Heart right ventricle (tissue), 16 donors: Measurements from ENCODE around the gene PRRG3. TPM values are rescaled to one million over a fixed set of nuclear protein-coding genes. Genes with fewer than 3 reads are reported as not detected.
A peak's percentile ranks its signal among the peaks of the same experiment; 100 is the strongest.

Experiments
- ATAC-seq, 8 donors: fragments of 200-7000 bp; cut with Tn5 transposase; one replicate each; pipeline ENCODE4 v1.9.1; 2020; ENCODE audit warnings: mild to moderate bottlenecking in 8 of 8, moderate library complexity in 8 of 8, moderate number of reproducible peaks in 1 of 8
- DNase-seq, 2 donors: peaks; one replicate each; pipeline ENCODE4 v3.0.0-alpha.2; 2020
- H3K27ac ChIP-seq, 10 donors: fragments of 200-600 bp; sonication (generic) in 2 of 10; one replicate each; pipeline versions ENCODE4 v1.5.0 to v1.8.0; 2020 to 2022; ENCODE audit warnings: mild to moderate bottlenecking in 3 of 10
- H3K27me3 ChIP-seq, 7 donors: fragments of 200-600 bp; one replicate each; pipeline ENCODE4 v1.8.0; 2021 to 2022; ENCODE audit warnings: mild to moderate bottlenecking in 2 of 7
- H3K36me3 ChIP-seq, 9 donors: fragments of 200-600 bp; sonication (generic) in 1 of 9; one replicate each; pipeline versions ENCODE4 v1.5.0 to v1.8.0; 2020 to 2022; ENCODE audit warnings: mild to moderate bottlenecking in 2 of 9
- H3K4me1 ChIP-seq, 9 donors: fragments of 200-600 bp; sonication (generic) in 1 of 9; one replicate each; pipeline versions ENCODE4 v1.5.0 to v1.8.0; 2020 to 2022; ENCODE audit warnings: mild to moderate bottlenecking in 4 of 9
- H3K4me3 ChIP-seq, 10 donors: fragments of 200-600 bp; sonication (generic) in 2 of 10; one replicate each; pipeline versions ENCODE4 v1.5.0 to v1.8.0; 2020 to 2022; ENCODE audit warnings: mild to moderate bottlenecking in 7 of 10, moderate library complexity in 2 of 10
- H3K9me3 ChIP-seq, 11 donors: fragments of 200-600 bp in 10 of 11; sonication (generic) in 2 of 11; one replicate each; pipeline versions ENCODE4 v1.5.0 to v1.8.0; 2013 to 2022; ENCODE audit warnings: mild to moderate bottlenecking in 2 of 11, control low read depth in 1 of 11, moderate library complexity in 1 of 11
- WGBS, 2 donors: extraction: QIAGEN DNeasy Blood & Tissue Kit; methylation state at CpG; one replicate each; pipeline ENCODE4 v1.1.7; 2013; ENCODE audit warnings: inconsistent platforms in 1 of 2; 5-methylcytosine and 5-hydroxymethylcytosine counted together
- intact Hi-C, 10 donors: fragments of 100-400 bp; cut with DNase I; formaldehyde crosslinking; loops; one replicate each; pipeline versions ENCODE4 v1.11.1 to v1.14.2; 2022
- polyA plus RNA-seq, 2 donors: library from polyadenylated mRNA; stranded (reverse); fragments of 200-250 nt; gene quantifications; one replicate each; pipeline ENCODE4 v1.2.3, GENCODE V29; 2013
- total RNA-seq, 10 donors: library from RNA; stranded (reverse); fragmentation: NEBNext Ultra II Directional in 3 of 10; extraction: Animal tissue kit (Norgen Biotek cat#: 25700) in 3 of 10; gene quantifications; one replicate each; pipeline versions ENCODE4 v1.2.1 to v1.2.4, GENCODE V29; 2021 to 2023
- TF ChIP-seq, protein P1 (sequence below), 9 donors: fragments of 200-600 bp; sonication (generic) in 2 of 9; IDR thresholded peaks; one replicate each; pipeline versions ENCODE4 v1.5.0 to v1.8.0; 2021 to 2022; ENCODE audit warnings: antibody characterized with exemption in 9 of 9, mild to moderate bottlenecking in 5 of 9, moderate library complexity in 1 of 9
- donor health status: Arrhythmogenic right ventricular cardiomyopathy.
- donor health status: ischemic (EF 13 %, LVEDD 7.1; RV severe dilation, severe dysfunction).
- donor health status: healthy with polysubstance abuse.
- donor health status: DM: no; HTN: yes; CAD: no.
- donor health status: DM: no; HTN: no; CAD: no.
- donor health status: ischemic (EF 25% LVEDD 6.9; RV normal size, moderate dysfunction).
- donor health status: ischemic (EF 25% LVEDD 5.7; RV mildly dilated, moderate dysfunction).
- donor health status: healthy.
- donor health status: DM: yes; HTN: yes; CAD: no.
- donor health status: Ischemic cardiomyopathy.
- donor health status: ischemic (EF 35%, LVEDD 5.7; RV mildly dilated, moderate dysfunction).
- donor health status: nonischemic (EF 11% LVEDD 7.7; RV severe dilation, severe dysfunction).
- donor health status: DM: yes; HTN: yes; CAD: no.
- donor health status: PGD.
- donor health status: ischemic (EF 29% LVEDD 5.4; RV normal size, mild dysfunction).
- donor health status: nonischemic (EF 23%, LVEDD 6.1; RV moderate dilation, normal function).

Gene PRRG3
- total and polyA plus RNA-seq, 12 donors: 0.20 to 4.4 (median 2.3) TPM

DNA sequence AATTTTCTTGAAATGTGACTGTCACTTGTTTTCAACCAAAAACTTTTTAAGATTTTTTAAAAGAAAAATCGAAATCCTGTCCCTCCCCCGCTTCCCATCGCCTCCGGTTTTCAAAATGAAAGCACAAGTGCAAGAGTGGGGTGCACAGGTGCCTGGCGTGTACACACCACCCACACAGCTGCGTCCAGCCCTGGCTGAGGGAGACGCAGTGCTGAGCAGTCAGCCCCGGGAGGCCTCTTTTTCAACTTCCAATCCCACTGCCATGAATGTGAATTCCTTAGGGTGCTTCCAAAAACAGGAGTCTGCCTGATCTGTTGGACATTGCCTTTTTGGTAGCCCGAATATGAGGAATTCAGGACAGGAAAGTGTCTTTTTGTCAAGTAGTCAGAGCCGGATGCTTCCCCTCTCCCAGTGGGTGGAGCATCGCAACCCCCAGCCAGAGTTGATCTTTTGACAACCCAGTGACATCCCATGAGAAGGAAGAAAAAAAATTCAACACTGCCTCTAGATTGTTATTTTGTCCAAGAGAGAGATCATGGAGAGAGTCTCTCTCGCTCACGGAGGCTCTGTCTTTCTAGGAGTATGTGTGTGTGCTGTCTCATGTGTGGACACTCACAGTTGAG lies 8.9 kb downstream of the PRRG3 start:
- intact Hi-C loops: loop anchor here in 1 of 10 donors (5.0 kb wide), 1 partner anchor 943 kb away; no protein-coding TSS in a partner anchor
- H3K27ac ChIP-seq: peak overlapping the region in 9 of 10 donors; percentile 11 to 75 (median 48)
- no peaks in the 10 kb centered on the region for H3K9me3 ChIP-seq
- peaks cover 0 to 15% (median 0%) of the 10 kb centered on the region in 7 donors for H3K27me3 ChIP-seq
- WGBS, 2 donors: 23 to 24% methylated on average over 13 of the region's 13 CpGs
- TF ChIP-seq, protein P1, sequence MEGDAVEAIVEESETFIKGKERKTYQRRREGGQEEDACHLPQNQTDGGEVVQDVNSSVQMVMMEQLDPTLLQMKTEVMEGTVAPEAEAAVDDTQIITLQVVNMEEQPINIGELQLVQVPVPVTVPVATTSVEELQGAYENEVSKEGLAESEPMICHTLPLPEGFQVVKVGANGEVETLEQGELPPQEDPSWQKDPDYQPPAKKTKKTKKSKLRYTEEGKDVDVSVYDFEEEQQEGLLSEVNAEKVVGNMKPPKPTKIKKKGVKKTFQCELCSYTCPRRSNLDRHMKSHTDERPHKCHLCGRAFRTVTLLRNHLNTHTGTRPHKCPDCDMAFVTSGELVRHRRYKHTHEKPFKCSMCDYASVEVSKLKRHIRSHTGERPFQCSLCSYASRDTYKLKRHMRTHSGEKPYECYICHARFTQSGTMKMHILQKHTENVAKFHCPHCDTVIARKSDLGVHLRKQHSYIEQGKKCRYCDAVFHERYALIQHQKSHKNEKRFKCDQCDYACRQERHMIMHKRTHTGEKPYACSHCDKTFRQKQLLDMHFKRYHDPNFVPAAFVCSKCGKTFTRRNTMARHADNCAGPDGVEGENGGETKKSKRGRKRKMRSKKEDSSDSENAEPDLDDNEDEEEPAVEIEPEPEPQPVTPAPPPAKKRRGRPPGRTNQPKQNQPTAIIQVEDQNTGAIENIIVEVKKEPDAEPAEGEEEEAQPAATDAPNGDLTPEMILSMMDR (IDR thresholded peaks at IDR 0.05): no peak
- H3K4me1 ChIP-seq: peaks cover 0 to 17% (median 7%) of the 10 kb centered on the region in 9 donors
- ATAC-seq (peak in 6 of 8 donors; percentile 17 to 73 (median 62)), DNase-seq (peak in 1 of 2 donors; percentile 9)
- H3K36me3 ChIP-seq: no peaks in the 10 kb centered on the region
- peak overlapping the region in 5 of 10 donors; percentile 10 to 43 (median 36) for H3K4me3 ChIP-seq

DNA sequence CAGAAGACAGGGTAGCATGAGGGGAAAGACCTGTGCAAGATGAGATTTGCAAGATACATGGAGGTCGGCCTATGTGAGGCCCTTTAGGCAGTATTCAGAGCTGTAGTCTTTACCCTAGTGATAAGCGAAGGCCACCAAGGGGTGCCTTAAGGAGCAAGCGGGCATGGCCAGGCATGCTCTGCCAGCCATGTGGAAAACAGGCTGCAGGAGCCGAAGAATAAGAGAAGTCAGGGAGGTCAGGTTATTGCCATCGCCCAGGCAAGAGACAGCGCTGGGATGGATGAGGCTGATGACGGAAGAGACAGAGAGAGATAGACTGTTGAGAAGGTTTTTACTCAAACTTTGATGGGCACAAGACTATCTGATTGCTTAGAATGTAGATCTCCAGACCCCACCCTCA lies 13.6 kb downstream of the PRRG3 start:
- Histone ChIP-seq H3K27ac (no peak overlapping the region), H3K4me3 (no peak overlapping the region), H3K4me1 (peaks cover 0 to 27% (median 6%) of the 10 kb centered on the region in 9 donors), H3K9me3 (no peaks in the 10 kb centered on the region), H3K27me3 (peaks cover 0 to 20% (median 0%) of the 10 kb centered on the region in 7 donors), H3K36me3 (no peaks in the 10 kb centered on the region)
- intact Hi-C loops: no loop called here
- no peak for DNase-seq
- 85 to 94% methylated on average over 7 of the region's 7 CpGs for WGBS, 2 donors
- TF ChIP-seq, protein P1 (IDR thresholded peaks at IDR 0.05): no peak
- ATAC-seq: no peak

DNA sequence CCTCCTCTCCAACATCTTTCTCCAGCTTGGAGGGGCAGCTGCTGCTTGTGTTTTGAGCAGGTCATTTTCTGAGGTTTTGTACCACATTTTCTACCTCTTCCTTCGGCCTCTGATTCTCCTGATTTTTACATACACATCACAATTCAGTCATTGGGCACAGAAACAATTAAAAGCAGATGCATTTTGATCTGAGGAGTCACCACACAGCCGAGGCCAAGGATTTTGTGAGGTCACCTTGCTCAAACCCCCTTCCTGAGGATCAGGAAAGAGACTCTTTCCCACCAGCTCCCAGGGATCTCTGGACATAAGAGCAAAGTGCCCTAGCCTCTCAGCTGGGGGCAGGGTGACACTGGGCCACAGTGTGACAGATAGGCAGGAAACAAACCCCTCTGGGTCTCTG lies 15.2 kb downstream of the PRRG3 start:
- Histone ChIP-seq H3K27ac (peak overlapping the region in 2 of 10 donors; percentile 1 to 48), H3K9me3 (no peaks in the 10 kb centered on the region), H3K4me3 (no peak overlapping the region), H3K36me3 (no peaks in the 10 kb centered on the region), H3K27me3 (peaks cover 0 to 16% (median 0%) of the 10 kb centered on the region in 7 donors), H3K4me1 (peaks cover 0 to 25% (median 5%) of the 10 kb centered on the region in 9 donors)
- ATAC-seq (no peak), DNase-seq (no peak)
- 76 to 79% methylated on average over 2 of the region's 2 CpGs for WGBS, 2 donors
- TF ChIP-seq, protein P1 (IDR thresholded peaks at IDR 0.05): no peak
- intact Hi-C loops: no loop called here

DNA sequence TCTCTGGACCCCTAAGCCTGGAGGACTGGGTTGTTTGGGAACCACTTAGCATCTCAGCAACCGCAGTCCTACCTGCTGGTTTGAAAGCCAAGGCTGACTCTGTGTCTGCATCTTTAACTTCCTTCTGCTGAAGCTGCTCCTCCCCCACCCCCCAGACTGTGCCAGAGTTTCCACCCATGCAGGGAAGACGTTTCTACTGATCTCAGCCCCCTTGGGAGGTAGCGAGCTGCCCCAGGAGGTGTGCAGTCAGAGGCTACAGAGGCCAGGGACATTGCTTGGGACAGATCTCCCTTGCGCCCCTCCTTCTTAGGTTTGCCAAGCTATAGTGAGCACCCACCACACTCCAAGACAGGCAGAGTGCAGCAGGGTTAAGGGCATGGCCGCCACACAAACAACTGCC lies 15.9 kb downstream of the PRRG3 start:
- H3K36me3 ChIP-seq: no peaks in the 10 kb centered on the region
- H3K27ac ChIP-seq: peak overlapping the region in 5 of 10 donors; percentile 37 to 67 (median 49)
- no peak overlapping the region for H3K4me3 ChIP-seq
- peak in 5 of 8 donors; percentile 20 to 61 (median 31) for ATAC-seq
- DNase-seq: no peak
- H3K9me3 ChIP-seq: no peaks in the 10 kb centered on the region
- intact Hi-C loops: no loop called here
- TF ChIP-seq, protein P1 (IDR thresholded peaks at IDR 0.05): no peak
- WGBS, 2 donors: 46 to 59% methylated on average over 5 of the region's 5 CpGs
- H3K4me1 ChIP-seq: peaks cover 0 to 25% (median 5%) of the 10 kb centered on the region in 9 donors
- H3K27me3 ChIP-seq: peaks cover 0 to 16% (median 0%) of the 10 kb centered on the region in 7 donors
